Measurements from ENCODE around the gene TIAM2.

DNA sequence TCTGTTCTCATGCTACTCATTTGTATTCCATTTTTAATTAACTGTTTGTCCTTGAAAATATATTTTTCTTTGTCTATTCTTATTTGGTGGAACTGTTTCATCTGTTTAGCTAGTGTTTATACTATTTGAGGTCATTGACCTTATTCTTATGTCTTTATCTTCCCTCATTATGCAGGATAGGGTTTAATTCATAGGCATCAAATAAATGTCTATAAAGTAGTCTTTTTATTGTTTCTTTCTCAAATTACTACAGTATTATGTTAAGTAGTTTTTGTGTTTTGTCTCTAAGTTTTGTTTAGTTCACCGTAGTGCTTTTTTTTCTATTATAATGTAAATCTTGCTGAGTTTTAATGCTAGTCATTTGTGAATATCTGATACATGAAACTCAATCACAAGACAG is 19.0 kb downstream of the TIAM2 start:
- TF ChIP-seq, protein P1, sequence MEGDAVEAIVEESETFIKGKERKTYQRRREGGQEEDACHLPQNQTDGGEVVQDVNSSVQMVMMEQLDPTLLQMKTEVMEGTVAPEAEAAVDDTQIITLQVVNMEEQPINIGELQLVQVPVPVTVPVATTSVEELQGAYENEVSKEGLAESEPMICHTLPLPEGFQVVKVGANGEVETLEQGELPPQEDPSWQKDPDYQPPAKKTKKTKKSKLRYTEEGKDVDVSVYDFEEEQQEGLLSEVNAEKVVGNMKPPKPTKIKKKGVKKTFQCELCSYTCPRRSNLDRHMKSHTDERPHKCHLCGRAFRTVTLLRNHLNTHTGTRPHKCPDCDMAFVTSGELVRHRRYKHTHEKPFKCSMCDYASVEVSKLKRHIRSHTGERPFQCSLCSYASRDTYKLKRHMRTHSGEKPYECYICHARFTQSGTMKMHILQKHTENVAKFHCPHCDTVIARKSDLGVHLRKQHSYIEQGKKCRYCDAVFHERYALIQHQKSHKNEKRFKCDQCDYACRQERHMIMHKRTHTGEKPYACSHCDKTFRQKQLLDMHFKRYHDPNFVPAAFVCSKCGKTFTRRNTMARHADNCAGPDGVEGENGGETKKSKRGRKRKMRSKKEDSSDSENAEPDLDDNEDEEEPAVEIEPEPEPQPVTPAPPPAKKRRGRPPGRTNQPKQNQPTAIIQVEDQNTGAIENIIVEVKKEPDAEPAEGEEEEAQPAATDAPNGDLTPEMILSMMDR (conservative IDR thresholded peaks at IDR 0.05; ENCODE audit: low read depth, low read length), result no peak
- TF ChIP-seq EZH2 (IDR thresholded peaks at IDR 0.05; ENCODE audit: borderline replicate concordance, low read depth, low read length, poor library complexity, severe bottlenecking), result no peak

All from A673 (cell line).